Measurements from ENCODE around the gene PRMT2.
A peak's percentile ranks its signal among the peaks of the same experiment; 100 is the strongest.
"Not testable (repeated sequence)": the region's sequence is repeated elsewhere in the genome, so short reads cannot be mapped to it uniquely, and the experiment has no call there.

The PRMT2 gene

GRCh38 chr21:46666941-46667740 is 31.7 kb downstream of the PRMT2 start:
- TF ChIP-seq CTCF (conservative IDR thresholded peaks at IDR 0.05; ENCODE audit: low read depth, low read length), result no peak
- DNase-seq (ENCODE audit: low read depth), result peak; percentile 50
- peak overlapping the region; percentile 67 for H3K4me3 ChIP-seq (ENCODE audit: low read depth, low read length)

DNA sequence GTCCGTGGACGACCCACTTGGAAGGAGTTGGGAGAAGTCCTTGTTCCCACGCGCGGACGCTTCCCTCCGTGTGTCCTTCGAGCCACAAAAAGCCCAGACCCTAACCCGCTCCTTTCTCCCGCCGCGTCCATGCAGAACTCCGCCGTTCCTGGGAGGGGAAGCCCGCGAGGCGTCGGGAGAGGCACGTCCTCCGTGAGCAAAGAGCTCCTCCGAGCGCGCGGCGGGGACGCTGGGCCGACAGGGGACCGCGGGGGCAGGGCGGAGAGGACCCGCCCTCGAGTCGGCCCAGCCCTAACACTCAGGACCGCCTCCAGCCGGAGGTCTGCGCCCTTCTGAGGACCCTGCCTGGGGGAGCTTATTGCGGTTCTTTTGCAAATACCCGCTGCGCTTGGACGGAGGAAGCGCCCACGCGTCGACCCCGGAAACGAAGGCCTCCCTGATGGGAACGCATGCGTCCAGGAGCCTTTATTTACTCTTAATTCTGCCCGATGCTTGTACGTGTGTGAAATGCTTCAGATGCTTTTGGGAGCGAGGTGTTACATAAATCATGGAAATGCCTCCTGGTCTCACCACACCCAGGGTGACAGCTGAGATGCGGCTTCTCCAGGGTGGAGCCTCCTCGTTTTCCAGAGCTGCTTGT is 32.4 kb downstream of the PRMT2 start:
- peak overlapping the region; percentile 67 for H3K4me3 ChIP-seq (ENCODE audit: low read depth, low read length)
- DNase-seq (ENCODE audit: low read depth), result peak; percentile 73
- TF ChIP-seq CTCF (conservative IDR thresholded peaks at IDR 0.05; ENCODE audit: low read depth, low read length), result no peak

DNA sequence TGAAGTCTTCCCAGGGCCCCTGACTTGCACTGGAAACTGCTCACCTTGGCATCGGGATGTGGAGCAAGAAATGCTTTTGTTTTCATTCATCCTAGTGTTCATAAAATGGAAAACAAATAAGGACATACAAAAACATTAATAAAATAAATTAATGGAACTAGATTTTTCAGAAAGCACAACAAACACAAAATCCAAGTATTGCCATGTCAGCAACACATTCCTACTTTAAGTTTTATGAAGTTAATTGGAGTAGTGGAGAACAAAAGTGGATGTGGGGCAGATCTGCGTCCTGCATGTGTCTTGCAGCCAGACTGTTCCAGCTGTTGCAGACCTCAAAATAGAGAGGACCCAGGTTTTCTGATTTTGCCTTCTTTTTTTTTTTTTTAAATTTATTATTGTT is 32.9 kb downstream of the PRMT2 start:
- no peak for TF ChIP-seq CTCF (conservative IDR thresholded peaks at IDR 0.05; ENCODE audit: low read depth, low read length)
- DNase-seq (ENCODE audit: low read depth), result no peak
- peak overlapping the region; percentile 67 for H3K4me3 ChIP-seq (ENCODE audit: low read depth, low read length)

- not testable (repeated sequence) for DNase-seq (ENCODE audit: low read depth); H3K4me3 ChIP-seq (ENCODE audit: low read depth, low read length)
Measured at GRCh38 chr21:46668904-46669303, 33.4 kb downstream of the PRMT2 start.

- no peak for DNase-seq (ENCODE audit: low read depth)
- no peak overlapping the region for H3K4me3 ChIP-seq (ENCODE audit: low read depth, low read length)
- no peak for TF ChIP-seq CTCF (conservative IDR thresholded peaks at IDR 0.05; ENCODE audit: low read depth, low read length)
Measured at GRCh38 chr21:46674430-46675007, 39.0 kb downstream of the PRMT2 start.

GRCh38 chr21:46675595-46676280 is 40.3 kb downstream of the PRMT2 start:
- no peak for TF ChIP-seq CTCF (conservative IDR thresholded peaks at IDR 0.05; ENCODE audit: low read depth, low read length)
- no peak overlapping the region for H3K4me3 ChIP-seq (ENCODE audit: low read depth, low read length)
- DNase-seq (ENCODE audit: low read depth), result peak; percentile 86

GRCh38 chr21:46676542-46676941 is 41.1 kb downstream of the PRMT2 start:
- not testable (repeated sequence) for H3K4me3 ChIP-seq (ENCODE audit: low read depth, low read length); DNase-seq (ENCODE audit: low read depth)

GRCh38 chr21:46681593-46681992 is 46.1 kb downstream of the PRMT2 start:
- H3K4me3 ChIP-seq (ENCODE audit: low read depth, low read length), result not testable (repeated sequence)
- DNase-seq (ENCODE audit: low read depth), result peak; percentile 77

- DNase-seq (ENCODE audit: low read depth), result not testable (repeated sequence)
Measured at GRCh38 chr21:46698652-46699051, 63.2 kb downstream of the PRMT2 start.

GRCh38 chr21:46699104-46699503 is 63.6 kb downstream of the PRMT2 start:
- DNase-seq (ENCODE audit: low read depth), result not testable (repeated sequence)

More at GRCh38 chr21:46698652-46699051, 63.2 kb downstream of the PRMT2 start:
- H3K4me3 ChIP-seq (ENCODE audit: low read depth, low read length), result not testable (repeated sequence)

More at GRCh38 chr21:46699104-46699503, 63.6 kb downstream of the PRMT2 start:
- H3K4me3 ChIP-seq (ENCODE audit: low read depth, low read length), result not testable (repeated sequence)
